ENCODE results near the gene ARID5A. TPM values are rescaled to one million over a fixed set of nuclear protein-coding genes. Genes with fewer than 3 reads are reported as not detected.

Gene ARID5A
- total RNA-seq, 1 experiment from 2014 or later: 13.9 TPM

- Mint-ChIP-seq H3K4me1 (peaks cover 8% of the 10 kb centered on the region), H3K27me3 (ENCODE audit: low read depth) (no peaks in the 10 kb centered on the region), H3K9me3 (peaks cover 8% of the 10 kb centered on the region), H3K36me3 (no peaks in the 10 kb centered on the region), H3K27ac (peak overlapping the region; percentile 23; the same call in 1 of the 2 replicates), H3K4me3 (no peak overlapping the region)
- ChIA-PET POLR2A (no interaction called here), CTCF (interaction anchor here (0.6 to 3.2 kb wide), 7 partner anchors 10 to 235 kb away, joined by 3 to 27 read pairs (median 6); no protein-coding TSS in a partner anchor)
- peak; percentile 96 for ATAC-seq
- no peak for TF ChIP-seq JUN (CRISPR knock-in tag; IDR thresholded peaks at IDR 0.05)
- no peak for TF ChIP-seq ATF2 (CRISPR knock-in tag; IDR thresholded peaks at IDR 0.05; ENCODE audit: borderline replicate concordance, low read depth)
- TF ChIP-seq NR3C1 (CRISPR knock-in tag; conservative IDR thresholded peaks at IDR 0.05; ENCODE audit: low read depth): no peak
- TF ChIP-seq GRHL2 (CRISPR knock-in tag; IDR thresholded peaks at IDR 0.05; ENCODE audit: insufficient replicate concordance, severe bottlenecking): no peak
- TF ChIP-seq USF2 (CRISPR knock-in tag; IDR thresholded peaks at IDR 0.05): no peak
- peak; percentile 51 for DNase-seq (ENCODE audit: low spot score)
Observed at GRCh38 chr2:96565111-96565510, 28.6 kb downstream of the ARID5A start.

- H3K27me3 Mint-ChIP-seq (ENCODE audit: low read depth): no peaks in the 10 kb centered on the region
- TF ChIP-seq OVOL2 (CRISPR knock-in tag; IDR thresholded peaks at IDR 0.05; ENCODE audit: borderline replicate concordance) (no peak), E2F1 (CRISPR knock-in tag; IDR thresholded peaks at IDR 0.05) (no peak), MXD4 (CRISPR knock-in tag; IDR thresholded peaks at IDR 0.05; ENCODE audit: borderline replicate concordance) (no peak), FOXK1 (CRISPR knock-in tag; IDR thresholded peaks at IDR 0.05) (no peak), CBFB (CRISPR knock-in tag; IDR thresholded peaks at IDR 0.05; ENCODE audit: low read depth) (no peak), ZNF532 (CRISPR knock-in tag; IDR thresholded peaks at IDR 0.05; ENCODE audit: borderline replicate concordance) (no peak)
Observed at GRCh38 chr2:96568094-96568493, 31.5 kb downstream of the ARID5A start.

GRCh38 chr2:96574364-96574763, 37.8 kb downstream of the ARID5A start:
- ATAC-seq: no peak
- H3K36me3 Mint-ChIP-seq: no peaks in the 10 kb centered on the region
- ChIA-PET CTCF (interaction anchor here (1.3 kb wide), 1 partner anchor 20 kb away, joined by 7 read pairs; no protein-coding TSS in a partner anchor), POLR2A (no interaction called here)
- no peaks in the 10 kb centered on the region for H3K9me3 Mint-ChIP-seq
- TF ChIP-seq ZNF317 (CRISPR knock-in tag; IDR thresholded peaks at IDR 0.05; ENCODE audit: borderline replicate concordance, low read depth): no peak
- no peak for TF ChIP-seq ZNF232 (CRISPR knock-in tag; IDR thresholded peaks at IDR 0.05)
- no peak overlapping the region for H3K27ac Mint-ChIP-seq
- no peaks in the 10 kb centered on the region for H3K4me1 Mint-ChIP-seq
- DNase-seq (ENCODE audit: low spot score): no peak
- H3K27me3 Mint-ChIP-seq (ENCODE audit: low read depth): no peaks in the 10 kb centered on the region
- H3K4me3 Mint-ChIP-seq: no peak overlapping the region

More at GRCh38 chr2:96568094-96568493, 31.5 kb downstream of the ARID5A start:
- DNase-seq (ENCODE audit: low spot score) (no peak), ATAC-seq (no peak)
- ChIA-PET CTCF (no interaction called here), POLR2A (no interaction called here)
- Mint-ChIP-seq H3K36me3 (no peaks in the 10 kb centered on the region), H3K4me3 (no peak overlapping the region), H3K4me1 (peaks cover 8% of the 10 kb centered on the region), H3K27ac (no peak overlapping the region), H3K9me3 (peaks cover 4% of the 10 kb centered on the region; the same call in 1 of the 2 replicates)
